GM21367 (cell line): ENCODE results near the gene RABL2B.

Experiments
- ATAC-seq: cut with Tn5 transposase; IDR thresholded peaks from one replicate; pipeline ENCODE4 v1.9.1; 2021; ENCODE audit not compliant: unreplicated experiment

RABL2B gene

GRCh38 chr22:50738649-50739227 lies 44.7 kb downstream of the RABL2B start:
- no peak for ATAC-seq

- ATAC-seq, result no peak
Measured at GRCh38 chr22:50737728-50738648, 45.4 kb downstream of the RABL2B start, which contains the start of gene ACR. Gene ACR (plus strand): TSS chr22:50738204. CDS start chr22:50738236, 32 bp downstream.

- no peak for ATAC-seq
Measured at GRCh38 chr22:50735739-50736030, 47.8 kb downstream of the RABL2B start.

- no peak for ATAC-seq
Measured at GRCh38 chr22:50734986-50735738, 48.3 kb downstream of the RABL2B start.

GRCh38 chr22:50734343-50734771 lies 49.1 kb downstream of the RABL2B start:
- no peak for ATAC-seq

- ATAC-seq, result no peak
Measured at GRCh38 chr22:50733521-50734342, 49.7 kb downstream of the RABL2B start.

GRCh38 chr22:50732681-50733080 lies 50.8 kb downstream of the RABL2B start:
- ATAC-seq, result no peak

GRCh38 chr22:50731811-50732624 lies 51.4 kb downstream of the RABL2B start:
- ATAC-seq, result no peak

- no peak for ATAC-seq
Measured at GRCh38 chr22:50730941-50731661, 52.3 kb downstream of the RABL2B start.

- ATAC-seq, result no peak
Measured at GRCh38 chr22:50730013-50730891, 53.2 kb downstream of the RABL2B start.

GRCh38 chr22:50729391-50730012 lies 53.9 kb downstream of the RABL2B start:
- no peak for ATAC-seq

- ATAC-seq, result no peak
Measured at GRCh38 chr22:50728523-50728931, 54.9 kb downstream of the RABL2B start.

- ATAC-seq, result no peak
Measured at GRCh38 chr22:50727678-50728522, 55.5 kb downstream of the RABL2B start.

- ATAC-seq, result no peak
Measured at GRCh38 chr22:50726643-50727340, 56.6 kb downstream of the RABL2B start.

- ATAC-seq, result no peak
Measured at GRCh38 chr22:50725597-50725996, 57.8 kb downstream of the RABL2B start.

GRCh38 chr22:50724616-50725015 lies 58.8 kb downstream of the RABL2B start:
- no peak for ATAC-seq
